Activated CD4-positive, CD25-positive, alpha-beta regulatory T cell treated with anti-CD3 and anti-CD28 coated beads, Interleukin-2, amount 50 U/mL, for 16 hours (primary cell): ENCODE data around the gene POU2F1.
"Not testable (repeated sequence)": the region's sequence is repeated elsewhere in the genome, so short reads cannot be mapped to it uniquely, and the experiment has no call there.

ENCODE experiments used
- DNase-seq: peaks from one replicate; pipeline ENCODE4 v3.0.0-alpha.2; 2020; ENCODE audit warnings: low read depth, low spot score

The POU2F1 gene

GRCh38 chr1:167231873-167232450, 11.3 kb downstream of the POU2F1 start:
- DNase-seq: no peak

DNA sequence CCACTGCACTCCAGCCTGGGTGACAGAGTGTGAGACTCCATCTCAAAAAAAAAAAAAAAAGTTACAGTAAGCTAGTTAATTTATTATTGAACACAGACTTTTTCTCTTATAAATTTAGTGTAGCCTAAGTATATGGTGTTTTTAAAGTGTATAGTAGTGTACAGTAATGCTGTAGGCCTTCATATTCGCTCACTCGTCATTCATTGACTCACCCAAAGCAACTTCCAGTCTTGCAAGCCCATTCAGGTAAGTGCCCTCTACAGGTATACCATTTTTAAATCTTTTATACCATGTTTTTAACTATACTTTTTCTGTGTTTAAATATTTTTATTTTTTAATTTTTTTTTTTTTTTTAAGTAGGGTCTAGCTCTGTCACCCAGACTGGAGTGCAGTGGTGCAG, 12.1 kb downstream of the POU2F1 start:
- DNase-seq: no peak

DNA sequence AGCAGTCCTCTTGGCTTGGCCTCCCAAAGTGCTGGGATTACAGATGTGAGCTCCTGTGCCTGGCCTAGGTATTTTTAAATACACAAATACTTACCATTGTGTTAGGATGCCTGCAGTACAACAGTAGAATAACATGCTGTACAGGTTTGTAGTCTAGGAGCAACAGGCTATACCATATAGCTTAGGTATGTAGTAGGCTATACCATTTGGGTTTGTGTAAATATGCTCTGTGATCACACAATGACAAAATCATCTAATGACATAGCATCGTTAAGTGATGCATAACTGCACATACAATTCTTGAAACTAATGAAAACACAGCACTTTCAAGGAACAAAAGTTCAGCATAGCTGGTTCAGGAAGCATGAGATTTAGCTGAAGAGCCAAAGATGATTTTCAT, 12.7 kb downstream of the POU2F1 start:
- DNase-seq: no peak

GRCh38 chr1:167237000-167237399, 16.3 kb downstream of the POU2F1 start:
- DNase-seq: no peak

DNA sequence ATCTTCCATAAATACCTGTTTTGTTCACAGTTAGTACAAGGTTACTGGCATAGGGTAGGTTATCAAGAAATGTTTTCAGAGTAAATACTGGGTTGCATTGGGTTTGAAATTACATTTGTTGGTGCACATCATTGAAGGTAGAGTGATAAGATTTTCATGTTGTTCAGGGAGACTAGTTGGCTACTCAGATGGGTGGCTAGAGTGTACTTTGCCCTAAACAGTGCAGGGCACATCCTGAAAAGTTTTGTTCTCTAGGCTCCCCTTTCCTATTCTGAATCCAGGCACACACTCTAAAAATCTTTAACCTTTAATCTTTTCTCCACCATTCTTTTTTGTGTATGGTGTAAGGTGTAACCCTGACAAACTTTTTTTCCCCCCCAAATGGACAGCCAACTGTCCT, 18.0 kb downstream of the POU2F1 start:
- no peak for DNase-seq

GRCh38 chr1:167239257-167239656, 18.6 kb downstream of the POU2F1 start:
- DNase-seq: no peak

DNA sequence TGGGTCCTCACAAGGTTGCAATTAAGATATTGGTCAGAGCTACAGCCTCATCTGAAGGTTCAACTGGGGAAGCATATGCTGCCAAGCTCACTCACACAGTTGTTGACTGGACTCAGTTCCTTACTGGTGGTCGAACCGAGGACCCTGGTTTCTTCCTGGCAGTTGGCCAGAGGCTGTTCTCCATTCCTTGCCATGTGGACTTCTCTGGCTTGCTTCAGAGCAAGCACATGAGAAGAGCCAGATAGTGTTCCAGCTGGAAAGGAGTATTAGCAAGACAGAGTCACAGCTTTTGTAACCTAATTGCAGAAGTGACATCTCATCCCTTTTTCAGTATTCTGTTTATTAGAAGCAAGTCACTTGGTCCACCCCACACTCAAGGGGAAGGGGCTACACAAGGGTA, 23.6 kb downstream of the POU2F1 start:
- no peak for DNase-seq

DNA sequence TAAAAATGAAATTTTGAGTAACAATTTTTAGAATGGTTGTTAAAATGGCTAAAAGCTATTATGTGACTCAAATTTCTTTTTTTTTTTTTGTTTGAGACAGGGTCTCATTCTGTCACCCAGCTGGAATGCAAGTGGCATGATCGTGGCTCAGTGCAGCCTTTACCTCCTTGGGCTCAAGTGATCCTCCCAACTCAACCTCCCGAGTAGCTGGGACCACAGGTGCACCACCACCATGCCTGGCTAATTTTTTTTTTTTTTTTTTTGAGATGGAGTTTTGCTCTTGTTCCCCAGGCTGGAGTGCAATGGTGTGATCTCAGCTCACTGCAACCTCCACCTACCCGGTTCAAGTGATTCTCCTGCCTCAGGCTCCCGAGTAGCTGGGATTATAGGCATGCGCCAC, 24.5 kb downstream of the POU2F1 start:
- DNase-seq: not testable (repeated sequence)

- no peak for DNase-seq
Measured at GRCh38 chr1:167246971-167247370, 26.3 kb downstream of the POU2F1 start.

- DNase-seq: no peak
Measured at GRCh38 chr1:167247754-167248153, 27.1 kb downstream of the POU2F1 start.

DNA sequence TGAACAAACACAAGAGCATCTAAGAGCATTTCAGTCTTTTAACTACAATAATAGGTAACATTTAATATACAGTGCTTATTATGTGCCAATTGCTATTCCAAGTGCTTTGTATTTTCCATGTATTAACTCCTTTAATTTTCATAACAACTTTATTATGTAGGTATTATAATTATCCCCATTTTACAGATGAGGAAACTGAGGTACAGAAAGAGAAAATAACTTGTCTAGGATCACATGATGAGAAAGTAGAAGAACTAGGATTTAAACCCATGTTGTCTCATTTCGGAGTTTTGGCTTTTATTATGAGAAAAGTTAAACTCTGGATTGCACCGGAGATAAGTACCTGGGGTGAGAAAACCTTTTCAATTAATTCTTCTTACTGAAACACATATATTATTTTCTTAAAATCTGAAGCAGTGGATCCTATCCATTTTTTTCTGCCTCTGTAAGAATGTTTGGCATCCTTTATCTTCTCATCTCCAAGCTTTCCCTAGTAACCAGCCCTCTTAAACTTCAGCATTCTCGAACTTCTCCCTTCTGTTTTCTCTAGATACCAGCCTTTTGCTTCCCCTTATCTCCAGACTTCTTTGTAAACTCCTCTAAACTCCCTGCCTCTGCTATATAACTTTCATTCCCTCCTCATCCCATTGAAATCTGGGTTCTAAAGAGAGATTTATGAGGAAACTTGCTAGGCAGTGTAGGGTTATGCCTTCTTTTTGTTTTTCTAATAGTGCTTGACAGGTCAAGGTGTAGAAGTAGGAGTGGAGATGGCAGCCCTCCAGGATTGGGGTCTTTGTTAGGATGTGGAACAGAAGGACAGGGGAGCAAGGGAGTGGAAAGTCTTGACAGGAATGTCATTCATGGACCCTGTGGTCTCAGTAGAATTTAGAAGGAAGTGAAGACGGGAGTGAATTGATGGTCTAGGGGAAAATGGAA, 28.3 kb downstream of the POU2F1 start:
- DNase-seq: no peak

GRCh38 chr1:167249702-167250101, 29.0 kb downstream of the POU2F1 start:
- DNase-seq: no peak

- no peak for DNase-seq
Measured at GRCh38 chr1:167250482-167250881, 29.8 kb downstream of the POU2F1 start.

GRCh38 chr1:167251472-167251871, 30.8 kb downstream of the POU2F1 start:
- no peak for DNase-seq

- DNase-seq: no peak
Measured at GRCh38 chr1:167252986-167253385, 32.3 kb downstream of the POU2F1 start.

DNA sequence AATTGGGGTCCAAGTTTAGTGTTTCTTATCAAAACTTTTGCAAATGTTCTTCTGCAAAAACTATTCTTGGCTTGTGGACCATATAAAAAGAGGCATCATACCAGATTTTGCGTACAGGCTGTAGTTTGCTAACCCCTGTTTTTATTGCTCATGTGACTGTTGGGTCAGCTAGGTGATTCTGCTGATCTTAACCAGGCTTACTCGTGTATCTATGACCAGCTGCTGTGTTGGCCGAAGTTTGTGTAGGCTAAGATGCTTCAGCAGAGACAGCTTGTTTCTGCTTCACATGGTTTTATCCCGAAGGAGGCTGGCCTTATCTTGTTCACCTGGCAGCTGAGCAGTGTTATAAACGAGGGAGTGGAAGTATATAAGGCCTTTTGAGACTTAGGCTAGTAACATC, 38.2 kb downstream of the POU2F1 start:
- no peak for DNase-seq

- DNase-seq: no peak
Measured at GRCh38 chr1:167262836-167263235, 42.1 kb downstream of the POU2F1 start.

- no peak for DNase-seq
Measured at GRCh38 chr1:167263344-167263743, 42.7 kb downstream of the POU2F1 start.

DNA sequence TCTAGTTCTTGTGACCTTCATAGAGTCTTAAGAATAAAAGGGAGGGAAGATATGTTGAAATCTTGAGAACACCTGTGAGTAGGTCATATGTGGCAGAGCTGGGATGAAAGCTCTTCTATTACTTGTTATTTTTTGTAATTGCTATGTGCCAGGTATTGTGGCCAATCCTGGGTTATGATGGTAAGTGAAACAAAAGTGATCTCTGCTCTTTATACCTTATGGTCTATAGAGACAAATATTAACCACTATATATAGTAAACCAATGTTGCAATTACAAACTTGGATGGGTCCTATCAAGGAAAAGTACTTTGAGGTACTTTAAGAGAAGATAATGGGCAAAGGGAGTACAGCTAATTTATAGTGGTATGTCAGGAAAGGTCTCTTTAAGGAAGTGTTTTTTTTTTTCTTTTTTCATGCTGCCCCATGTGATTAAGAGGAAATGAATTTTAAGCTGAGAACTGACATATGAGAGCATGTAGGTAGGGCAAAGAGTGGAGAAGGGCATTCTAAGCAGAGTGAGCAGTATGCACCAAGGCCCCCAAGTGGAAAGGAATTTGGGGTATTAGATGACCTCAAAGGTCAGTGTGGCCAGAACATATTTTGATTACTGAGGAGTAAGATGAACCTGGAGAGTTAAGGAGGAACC, 43.3 kb downstream of the POU2F1 start:
- no peak for DNase-seq

GRCh38 chr1:167266965-167267364, 46.3 kb downstream of the POU2F1 start:
- no peak for DNase-seq

GRCh38 chr1:167268347-167268787, 47.7 kb downstream of the POU2F1 start:
- DNase-seq: no peak

- DNase-seq: no peak
Measured at GRCh38 chr1:167270349-167271092, 49.8 kb downstream of the POU2F1 start.
